Activated CD8-positive, alpha-beta memory T cell treated with anti-CD3 and anti-CD28 coated beads for 36 hours (primary cell): ENCODE results near the gene LRRC15. TPM values are rescaled to one million over a fixed set of nuclear protein-coding genes. Genes with fewer than 3 reads are reported as not detected.

Experiments used
- CTCF ChIA-PET: fragments of 350-600 bp; sonication (Branson Sonifier 250); formaldehyde crosslinking; loops from one replicate; lab custom pipeline; 2021; ENCODE audit warnings: antibody characterized with exemption; lab: Charles Lee
- POLR2A ChIA-PET: fragments of 350-600 bp; sonication (Branson Sonifier 250); formaldehyde crosslinking; loops from one replicate; lab custom pipeline; 2021; ENCODE audit warnings: antibody characterized with exemption; lab: Charles Lee
- total RNA-seq, 2 experiments: library from RNA; stranded (reverse); gene quantifications; one replicate each; pipeline ENCODE4 v1.2.3, GENCODE V29; 2021

Gene LRRC15
- total RNA-seq = not detected

GRCh38 chr3:194369522-194370279 lies at the start of gene LRRC15:
TSS of gene LRRC15 (minus strand) at chr3:194369743. CDS start at chr3:194361043, 8,700 bp downstream.
- POLR2A ChIA-PET = no interaction called here
- CTCF ChIA-PET = no interaction called here

GRCh38 chr3:194418671-194419070 lies 49.1 kb upstream of the LRRC15 start:
- CTCF ChIA-PET = no interaction called here

GRCh38 chr3:194407423-194407822 lies 37.9 kb upstream of the LRRC15 start:
- POLR2A ChIA-PET = no interaction called here
- CTCF ChIA-PET = interaction anchor here (1.0 to 1.2 kb wide), 2 partner anchors 12 to 73 kb away, joined by 3 to 6 read pairs; no protein-coding TSS in a partner anchor

More at GRCh38 chr3:194418671-194419070, 49.1 kb upstream of the LRRC15 start:
- POLR2A ChIA-PET = no interaction called here

- ChIA-PET CTCF (interaction anchor here (1.0 kb wide), 1 partner anchor 72 kb away, joined by 4 read pairs; no protein-coding TSS in a partner anchor), POLR2A (no interaction called here)
Measured at GRCh38 chr3:194405766-194406165, 36.2 kb upstream of the LRRC15 start.

GRCh38 chr3:194404365-194405140 lies 35.0 kb upstream of the LRRC15 start:
- POLR2A ChIA-PET = no interaction called here

GRCh38 chr3:194401868-194402329 lies 32.4 kb upstream of the LRRC15 start:
- ChIA-PET CTCF (interaction anchor here (1.5 kb wide), 1 partner anchor 69 kb away, joined by 3 read pairs; no protein-coding TSS in a partner anchor), POLR2A (no interaction called here)

More at GRCh38 chr3:194404365-194405140, 35.0 kb upstream of the LRRC15 start:
- CTCF ChIA-PET = interaction anchor here (0.9 to 1.2 kb wide), 4 partner anchors 15 to 71 kb away, joined by 3 to 4 read pairs (median 4); no protein-coding TSS in a partner anchor

GRCh38 chr3:194401346-194401745 lies 31.8 kb upstream of the LRRC15 start:
- POLR2A ChIA-PET = no interaction called here
- CTCF ChIA-PET = interaction anchor here (0.6 to 1.5 kb wide), 2 partner anchors 69 to 729 kb away, joined by 3 read pairs; no protein-coding TSS in a partner anchor

GRCh38 chr3:194399874-194400411 lies 30.4 kb upstream of the LRRC15 start:
- ChIA-PET POLR2A (no interaction called here), CTCF (interaction anchor here (1.2 kb wide), 1 partner anchor 63 kb away, joined by 3 read pairs; no protein-coding TSS in a partner anchor)

GRCh38 chr3:194399166-194399565 lies 29.6 kb upstream of the LRRC15 start, which contains the start of gene GP5:
TSS of gene GP5 (minus strand) at chr3:194399266. CDS start at chr3:194398282, 984 bp downstream.
- ChIA-PET CTCF (interaction anchor here (1.0 to 1.2 kb wide), 2 partner anchors 56 to 62 kb away, joined by 3 to 4 read pairs; no protein-coding TSS in a partner anchor), POLR2A (no interaction called here)

GRCh38 chr3:194397757-194398312 lies 28.3 kb upstream of the LRRC15 start:
- ChIA-PET POLR2A (interaction anchor here (0.6 kb wide), 1 partner anchor 75 kb away, joined by 5 read pairs; no protein-coding TSS in a partner anchor), CTCF (interaction anchor here (0.5 to 1.3 kb wide), 3 partner anchors 54 to 168 kb away, joined by 3 to 4 read pairs (median 3); no protein-coding TSS in a partner anchor)

- ChIA-PET CTCF (interaction anchor here (0.5 to 1.3 kb wide), 5 partner anchors 53 to 198 kb away, joined by 3 to 4 read pairs (median 3); no protein-coding TSS in a partner anchor), POLR2A (interaction anchor here (0.6 kb wide), 2 partner anchors 75 to 1039 kb away, joined by 3 to 5 read pairs; no protein-coding TSS in a partner anchor)
Measured at GRCh38 chr3:194396859-194397756, 27.6 kb upstream of the LRRC15 start.

- ChIA-PET POLR2A (interaction anchor here (0.6 to 0.7 kb wide), 2 partner anchors 368 to 1040 kb away, joined by 3 to 5 read pairs; no protein-coding TSS in a partner anchor), CTCF (interaction anchor here (0.7 to 1.0 kb wide), 4 partner anchors 9 to 81 kb away, joined by 3 to 4 read pairs (median 3); no protein-coding TSS in a partner anchor)
Measured at GRCh38 chr3:194396539-194396858, 27.0 kb upstream of the LRRC15 start.

GRCh38 chr3:194395778-194396538 lies 26.4 kb upstream of the LRRC15 start:
- CTCF ChIA-PET = interaction anchor here (0.7 to 1.6 kb wide), 7 partner anchors 9 to 81 kb away, joined by 3 to 6 read pairs (median 3); no protein-coding TSS in a partner anchor
- POLR2A ChIA-PET = interaction anchor here (0.6 to 0.7 kb wide), 2 partner anchors 368 to 1040 kb away, joined by 3 to 5 read pairs; no protein-coding TSS in a partner anchor

GRCh38 chr3:194395212-194395611 lies 25.7 kb upstream of the LRRC15 start:
- POLR2A ChIA-PET = no interaction called here

GRCh38 chr3:194392576-194392975 lies 23.0 kb upstream of the LRRC15 start:
- CTCF ChIA-PET = no interaction called here
- POLR2A ChIA-PET = no interaction called here

More at GRCh38 chr3:194395212-194395611, 25.7 kb upstream of the LRRC15 start:
- CTCF ChIA-PET = interaction anchor here (1.1 to 1.6 kb wide), 3 partner anchors 12 to 62 kb away, joined by 3 to 6 read pairs (median 3); no protein-coding TSS in a partner anchor

GRCh38 chr3:194390835-194391234 lies 21.3 kb upstream of the LRRC15 start:
- POLR2A ChIA-PET = no interaction called here

More at GRCh38 chr3:194390835-194391234, 21.3 kb upstream of the LRRC15 start:
- CTCF ChIA-PET = interaction anchor here (0.8 kb wide), 1 partner anchor 49 kb away, joined by 3 read pairs; no protein-coding TSS in a partner anchor
